GM12878 (cell line): ENCODE data around the gene OR2S2. TPM values are rescaled to one million over a fixed set of nuclear protein-coding genes. Genes with fewer than 3 reads are reported as not detected.
"Not testable (repeated sequence)": the region's sequence is repeated elsewhere in the genome, so short reads cannot be mapped to it uniquely, and the experiment has no call there.

Experiments
- ATAC-seq: fragments of 200-7000 bp; cut with Tn5 transposase; 3 replicates; pipeline ENCODE4 v1.9.1; 2020; ENCODE audit warnings: mild to moderate bottlenecking, moderate library complexity
- BruUV-seq: library from RNA; stranded (reverse); fragments of 400-500 nt; replicated peaks from 2 replicates; lab custom pipeline; 2021; lab: Mats Ljungman, UMichigan
- CTCF ChIA-PET: fragments of 300-600 bp; sonication (Branson Sonifier 250); formaldehyde crosslinking; extraction: SDS; loops from one replicate; lab custom pipeline; 2021; ENCODE audit warnings: inconsistent platforms; lab: Yijun Ruan, JAX
- POLR2A ChIA-PET: fragments of 350-600 bp; formaldehyde crosslinking; extraction: SDS; loops from one replicate; lab custom pipeline; 2021; ENCODE audit warnings: inconsistent platforms; lab: Charles Lee
- RAD21 ChIA-PET: fragments of 300-600 bp; sonication (Branson Sonifier 250); formaldehyde crosslinking; loops from one replicate; lab custom pipeline; 2023; ENCODE audit warnings: antibody characterized with exemption; ENCODE audit not compliant: unreplicated experiment; lab: Charles Lee
- SMC1A ChIA-PET: fragments of 300-600 bp; sonication (Branson Sonifier 250); formaldehyde crosslinking; loops from one replicate; lab custom pipeline; 2023; ENCODE audit not compliant: unreplicated experiment, uncharacterized antibody; lab: Charles Lee
- DNase-seq: peaks from one replicate; pipeline ENCODE4 v3.0.0-alpha.2; 2011; ENCODE audit warnings: low read depth, low spot score
- FAIRE-seq: peaks from 3 replicates; lab custom pipeline; 2011; peaks lifted over from hg19 to GRCh38; lab: Jason Lieb, UNC
- H2AFZ ChIP-seq: 2 replicates; pipeline ENCODE4 v1.6.0; 2011; ENCODE audit warnings: low read depth, low read length, control low read depth; ENCODE audit not compliant: control insufficient read depth
- H3K27ac ChIP-seq: 2 replicates; pipeline ENCODE4 v1.5.1; 2011; ENCODE audit warnings: control low read depth; ENCODE audit not compliant: control insufficient read depth, insufficient read depth
- H3K27me3 ChIP-seq, 2 experiments: replicated peaks in 1 of 2; 2 replicates each; pipeline versions ENCODE4 v1.6.0 to v1.6.1; 2011; ENCODE audit warnings: low read length in 1 of 2; ENCODE audit not compliant: control insufficient read depth in 2 of 2, insufficient read depth in 2 of 2
- H3K36me3 ChIP-seq, 2 experiments: 2 replicates each; pipeline ENCODE4 v1.5.1; 2011; ENCODE audit warnings: low read length in 1 of 2; ENCODE audit not compliant: control insufficient read depth in 2 of 2, insufficient read depth in 2 of 2
- H3K4me1 ChIP-seq: 2 replicates; pipeline ENCODE4 v1.6.1; 2011; ENCODE audit warnings: mild to moderate bottlenecking, low read length, moderate library complexity, mixed read lengths; ENCODE audit not compliant: control insufficient read depth, insufficient read depth
- H3K4me2 ChIP-seq: 2 replicates; pipeline ENCODE4 v1.6.0; 2011; ENCODE audit warnings: control low read depth; ENCODE audit not compliant: control insufficient read depth, insufficient read depth
- H3K4me3 ChIP-seq: fragments of 200-600 bp; sonication (generic); 2 replicates; pipeline ENCODE4 v1.5.1; 2016
- H3K79me2 ChIP-seq: 2 replicates; pipeline ENCODE4 v1.6.0; 2011; ENCODE audit warnings: low read length; ENCODE audit not compliant: control insufficient read depth, insufficient read depth
- H3K9ac ChIP-seq: 2 replicates; pipeline ENCODE4 v1.8.0; 2011; ENCODE audit warnings: low read length, control low read depth, mixed read lengths; ENCODE audit not compliant: control insufficient read depth, insufficient read depth
- H3K9me3 ChIP-seq: replicated peaks from 3 replicates; pipeline ENCODE4 v1.5.1; 2011; ENCODE audit warnings: mild to moderate bottlenecking, low read length; ENCODE audit not compliant: control insufficient read depth, insufficient read depth
- H4K20me1 ChIP-seq: 2 replicates; pipeline ENCODE4 v1.6.0; 2011; ENCODE audit not compliant: control insufficient read depth, insufficient read depth
- MEF2B ChIP-seq: fragments of 450-650 bp; IDR thresholded peaks from 2 replicates; pipeline ENCODE4 v1.6.1; 2018; ENCODE audit warnings: mild to moderate bottlenecking, moderate library complexity; ENCODE audit not compliant: partially characterized antibody, poor library complexity, severe bottlenecking
- WGBS: methylation state at CpG from one replicate; pipeline ENCODE4 v1.1.6; 2016; ENCODE audit warnings: low lambda C conversion rate; ENCODE audit not compliant: insufficient replicate concordance, insufficient coverage; ENCODE audit errors: missing lambda C conversion rate; 5-methylcytosine and 5-hydroxymethylcytosine counted together
- in situ Hi-C: fragments of 300-500 bp; cut with MboI; formaldehyde crosslinking; loops from 9 replicates; pipeline ENCODE4 v1.14.3; 2018; ENCODE audit warnings: mixed read lengths
- intact Hi-C: fragments of 100-400 bp; cut with micrococcal nuclease; formaldehyde crosslinking; loops from one replicate; pipeline ENCODE4 v1.14.2; 2022; ENCODE audit not compliant: unreplicated experiment
- polyA plus RNA-seq, 11 experiments: library from polyadenylated mRNA; depleted of rRNA in 4 of 11; unstranded in 6 of 11; stranded (reverse) in 5 of 11; fragments of >200 nt; fragmentation: Nextera tagmentation in 4 of 11; fragmentation: Illumina TruSeq in 1 of 11; extraction: Ambion mirVana in 4 of 11; extraction: Trizol in 1 of 11; gene quantifications; 1 replicate in 1 of 11; 2 replicates in 10 of 11; pipeline versions ENCODE4 v1.2.1 to v1.2.3, GENCODE V29; 2011 to 2016; ENCODE audit warnings: inconsistent platforms in 2 of 11, missing spikeins in 2 of 11, low read depth in 1 of 11
- total RNA-seq, 4 experiments: library from RNA; depleted of rRNA in 3 of 4; stranded (reverse); fragments of >200 nt in 3 of 4; fragmentation: Illumina TruSeq in 1 of 4; extraction: Trizol in 1 of 4; gene quantifications; 2 replicates each; pipeline versions ENCODE4 v1.2.1 to v1.2.3, GENCODE V29; 2013 to 2021
- TF ChIP-seq, protein P1 (sequence below): fragments of 450-650 bp; IDR thresholded peaks from 2 replicates; pipeline ENCODE4 v1.6.1; 2017; ENCODE audit warnings: mild to moderate bottlenecking
- TF ChIP-seq, protein P2 (sequence below): fragments of 450-650 bp; conservative IDR thresholded peaks from 2 replicates; pipeline ENCODE4 v1.6.1; 2017; ENCODE audit warnings: mild to moderate bottlenecking, moderate library complexity
- TF ChIP-seq, protein P3 (sequence below): IDR thresholded peaks from 2 replicates; pipeline ENCODE4 v1.6.1; 2012; ENCODE audit warnings: low read depth, low read length, improper control_type of control experiment

The OR2S2 gene
- total and polyA plus RNA-seq, 10 of the 15 experiments (the other 5 are each of a cell fraction or from before 2014, with no cell fraction given) = not detected

DNA sequence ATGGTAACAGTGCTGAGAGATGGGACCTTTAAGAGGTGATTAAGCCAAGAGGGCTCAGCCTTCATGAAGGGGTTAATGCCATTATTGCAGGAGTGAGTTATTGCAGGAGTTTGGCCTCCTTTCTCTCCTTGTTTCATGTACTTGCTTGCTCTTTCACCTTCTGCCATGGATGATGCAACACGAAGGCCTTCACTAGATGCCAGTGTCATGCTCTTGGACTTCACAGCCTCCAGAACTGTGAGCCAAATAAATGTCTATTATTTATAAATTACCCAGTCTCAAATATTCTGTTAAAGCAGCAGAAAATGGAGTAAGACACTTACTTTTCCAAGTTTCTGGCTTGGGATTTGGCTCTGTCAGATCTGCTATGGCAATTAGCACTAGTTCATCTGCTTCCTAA lies 40.4 kb upstream of the OR2S2 start (continued):
- TF ChIP-seq, protein P1, sequence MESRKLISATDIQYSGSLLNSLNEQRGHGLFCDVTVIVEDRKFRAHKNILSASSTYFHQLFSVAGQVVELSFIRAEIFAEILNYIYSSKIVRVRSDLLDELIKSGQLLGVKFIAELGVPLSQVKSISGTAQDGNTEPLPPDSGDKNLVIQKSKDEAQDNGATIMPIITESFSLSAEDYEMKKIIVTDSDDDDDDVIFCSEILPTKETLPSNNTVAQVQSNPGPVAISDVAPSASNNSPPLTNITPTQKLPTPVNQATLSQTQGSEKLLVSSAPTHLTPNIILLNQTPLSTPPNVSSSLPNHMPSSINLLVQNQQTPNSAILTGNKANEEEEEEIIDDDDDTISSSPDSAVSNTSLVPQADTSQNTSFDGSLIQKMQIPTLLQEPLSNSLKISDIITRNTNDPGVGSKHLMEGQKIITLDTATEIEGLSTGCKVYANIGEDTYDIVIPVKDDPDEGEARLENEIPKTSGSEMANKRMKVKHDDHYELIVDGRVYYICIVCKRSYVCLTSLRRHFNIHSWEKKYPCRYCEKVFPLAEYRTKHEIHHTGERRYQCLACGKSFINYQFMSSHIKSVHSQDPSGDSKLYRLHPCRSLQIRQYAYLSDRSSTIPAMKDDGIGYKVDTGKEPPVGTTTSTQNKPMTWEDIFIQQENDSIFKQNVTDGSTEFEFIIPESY = no peak
- TF ChIP-seq, protein P2, sequence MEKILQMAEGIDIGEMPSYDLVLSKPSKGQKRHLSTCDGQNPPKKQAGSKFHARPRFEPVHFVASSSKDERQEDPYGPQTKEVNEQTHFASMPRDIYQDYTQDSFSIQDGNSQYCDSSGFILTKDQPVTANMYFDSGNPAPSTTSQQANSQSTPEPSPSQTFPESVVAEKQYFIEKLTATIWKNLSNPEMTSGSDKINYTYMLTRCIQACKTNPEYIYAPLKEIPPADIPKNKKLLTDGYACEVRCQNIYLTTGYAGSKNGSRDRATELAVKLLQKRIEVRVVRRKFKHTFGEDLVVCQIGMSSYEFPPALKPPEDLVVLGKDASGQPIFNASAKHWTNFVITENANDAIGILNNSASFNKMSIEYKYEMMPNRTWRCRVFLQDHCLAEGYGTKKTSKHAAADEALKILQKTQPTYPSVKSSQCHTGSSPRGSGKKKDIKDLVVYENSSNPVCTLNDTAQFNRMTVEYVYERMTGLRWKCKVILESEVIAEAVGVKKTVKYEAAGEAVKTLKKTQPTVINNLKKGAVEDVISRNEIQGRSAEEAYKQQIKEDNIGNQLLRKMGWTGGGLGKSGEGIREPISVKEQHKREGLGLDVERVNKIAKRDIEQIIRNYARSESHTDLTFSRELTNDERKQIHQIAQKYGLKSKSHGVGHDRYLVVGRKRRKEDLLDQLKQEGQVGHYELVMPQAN = no peak
- TF ChIP-seq, protein P3, sequence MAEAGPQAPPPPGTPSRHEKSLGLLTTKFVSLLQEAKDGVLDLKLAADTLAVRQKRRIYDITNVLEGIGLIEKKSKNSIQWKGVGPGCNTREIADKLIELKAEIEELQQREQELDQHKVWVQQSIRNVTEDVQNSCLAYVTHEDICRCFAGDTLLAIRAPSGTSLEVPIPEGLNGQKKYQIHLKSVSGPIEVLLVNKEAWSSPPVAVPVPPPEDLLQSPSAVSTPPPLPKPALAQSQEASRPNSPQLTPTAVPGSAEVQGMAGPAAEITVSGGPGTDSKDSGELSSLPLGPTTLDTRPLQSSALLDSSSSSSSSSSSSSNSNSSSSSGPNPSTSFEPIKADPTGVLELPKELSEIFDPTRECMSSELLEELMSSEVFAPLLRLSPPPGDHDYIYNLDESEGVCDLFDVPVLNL = no peak
- no peak for TF ChIP-seq MEF2B
- TF ChIP-seq, all 136 proteins: peak for 0

DNA sequence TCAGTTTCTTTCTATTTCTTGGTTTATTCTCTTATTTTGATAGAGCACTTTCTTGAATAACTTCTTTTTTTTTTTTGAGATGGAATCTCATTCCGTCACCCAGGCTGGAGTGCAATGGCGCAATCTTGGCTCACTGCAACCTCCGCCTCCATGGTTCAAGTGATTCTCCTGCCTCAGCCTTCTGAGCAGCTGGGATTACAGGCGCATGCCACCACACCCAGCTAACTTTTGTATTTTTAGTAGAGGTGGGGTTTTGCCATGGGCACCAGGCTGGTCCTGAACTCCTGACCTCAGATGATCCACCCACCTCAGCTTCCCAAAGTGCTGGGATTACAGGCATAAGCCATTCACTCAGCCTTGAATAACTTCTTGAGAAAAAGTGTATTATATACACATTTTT lies 39.1 kb upstream of the OR2S2 start:
- H3K4me3 ChIP-seq, H4K20me1 ChIP-seq, intact Hi-C loops, H2AFZ ChIP-seq, POLR2A ChIA-PET, H3K27me3 ChIP-seq, H3K79me2 ChIP-seq, H3K9ac ChIP-seq, ATAC-seq, H3K36me3 ChIP-seq, H3K27ac ChIP-seq, RAD21 ChIA-PET, H3K9me3 ChIP-seq, H3K4me2 ChIP-seq, BruUV-seq, DNase-seq, H3K4me1 ChIP-seq, in situ Hi-C loops, FAIRE-seq: not testable (repeated sequence)
- ChIA-PET CTCF (interaction anchor here (0.6 to 1.4 kb wide), 2 partner anchors 11 to 61 kb away, joined by 3 to 5 read pairs; no protein-coding TSS in a partner anchor), SMC1A (interaction anchor here (1.4 kb wide), 1 partner anchor 10 kb away, joined by 4 read pairs; no protein-coding TSS in a partner anchor)
- WGBS = 67% methylated on average over 3 of the region's 4 CpGs
